ENCODE results near the gene E2F1. TPM values are rescaled to one million over a fixed set of nuclear protein-coding genes. Genes with fewer than 3 reads are reported as not detected.
A peak's percentile ranks its signal among the peaks of the same experiment; 100 is the strongest.

E2F1 gene
- total and polyA plus RNA-seq, 8 donors = 2.3 to 24.9 (median 4.6) TPM

DNA sequence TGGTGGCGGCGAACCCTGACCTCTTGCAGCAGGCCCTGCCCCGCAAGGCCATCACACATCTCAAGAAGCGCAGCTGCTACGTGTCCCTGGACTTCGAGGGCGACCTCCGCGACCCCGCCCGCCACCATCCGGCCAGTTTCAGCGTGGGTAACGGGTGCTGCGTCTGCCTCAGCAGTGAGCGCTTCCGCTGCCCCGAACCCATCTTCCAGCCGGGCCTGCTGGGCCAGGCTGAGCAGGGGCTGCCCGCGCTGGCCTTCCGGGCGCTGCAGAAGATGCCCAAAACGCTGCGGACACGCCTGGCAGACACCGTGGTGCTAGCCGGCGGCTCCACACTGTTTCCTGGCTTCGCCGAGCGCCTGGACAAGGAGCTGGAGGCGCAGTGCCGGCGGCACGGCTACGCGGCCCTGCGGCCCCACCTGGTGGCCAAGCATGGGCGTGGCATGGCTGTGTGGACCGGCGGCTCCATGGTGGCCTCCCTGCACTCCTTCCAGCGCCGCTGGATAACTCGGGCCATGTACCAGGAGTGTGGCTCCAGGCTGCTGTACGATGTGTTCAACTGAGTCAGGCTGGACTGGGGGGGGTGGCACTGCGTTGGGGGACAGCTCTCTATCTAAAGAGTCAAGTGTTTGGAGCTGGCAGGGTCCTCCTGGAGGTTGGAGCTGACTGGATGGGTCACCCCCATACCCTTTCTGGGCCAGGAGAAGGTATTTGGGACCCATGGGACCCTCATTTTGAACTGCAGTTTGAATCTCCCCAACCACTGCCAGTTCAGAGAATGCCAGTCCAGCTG is 18.3 kb downstream of the E2F1 start:
- TF ChIP-seq, protein P1, sequence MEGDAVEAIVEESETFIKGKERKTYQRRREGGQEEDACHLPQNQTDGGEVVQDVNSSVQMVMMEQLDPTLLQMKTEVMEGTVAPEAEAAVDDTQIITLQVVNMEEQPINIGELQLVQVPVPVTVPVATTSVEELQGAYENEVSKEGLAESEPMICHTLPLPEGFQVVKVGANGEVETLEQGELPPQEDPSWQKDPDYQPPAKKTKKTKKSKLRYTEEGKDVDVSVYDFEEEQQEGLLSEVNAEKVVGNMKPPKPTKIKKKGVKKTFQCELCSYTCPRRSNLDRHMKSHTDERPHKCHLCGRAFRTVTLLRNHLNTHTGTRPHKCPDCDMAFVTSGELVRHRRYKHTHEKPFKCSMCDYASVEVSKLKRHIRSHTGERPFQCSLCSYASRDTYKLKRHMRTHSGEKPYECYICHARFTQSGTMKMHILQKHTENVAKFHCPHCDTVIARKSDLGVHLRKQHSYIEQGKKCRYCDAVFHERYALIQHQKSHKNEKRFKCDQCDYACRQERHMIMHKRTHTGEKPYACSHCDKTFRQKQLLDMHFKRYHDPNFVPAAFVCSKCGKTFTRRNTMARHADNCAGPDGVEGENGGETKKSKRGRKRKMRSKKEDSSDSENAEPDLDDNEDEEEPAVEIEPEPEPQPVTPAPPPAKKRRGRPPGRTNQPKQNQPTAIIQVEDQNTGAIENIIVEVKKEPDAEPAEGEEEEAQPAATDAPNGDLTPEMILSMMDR (IDR thresholded peaks at IDR 0.05) = peak in 5 of 7 experiments; percentile 82 to 95 (median 90)
- TF ChIP-seq POLR2A (IDR thresholded peaks at IDR 0.05) (no peak), EP300 (IDR thresholded peaks at IDR 0.05) (no peak), POLR2AphosphoS5 (IDR thresholded peaks at IDR 0.05) (peak in 2 of 3 donors; percentile 7 to 46)
- peaks cover 53 to 92% (median 84%) of the 10 kb centered on the region in 4 donors for H3K4me1 ChIP-seq
- intact Hi-C loops (cut with DNase I; ENCODE audit: low total_unique reads) = no loop called here

GRCh38 chr20:33667245-33667675 is 18.9 kb downstream of the E2F1 start:
- peak in 1 of 3 donors; percentile 29 for TF ChIP-seq POLR2AphosphoS5 (IDR thresholded peaks at IDR 0.05)
- TF ChIP-seq EP300 (IDR thresholded peaks at IDR 0.05) = no peak
- peak overlapping the region; percentile 89 to 96 (median 93) for H3K27ac ChIP-seq
- peak in 1 of 2 donors; percentile 79 for DNase-seq
- peaks cover 47 to 92% (median 84%) of the 10 kb centered on the region in 4 donors for H3K4me1 ChIP-seq
- intact Hi-C loops (cut with DNase I; ENCODE audit: low total_unique reads) = no loop called here
- no peaks in the 10 kb centered on the region for H3K27me3 ChIP-seq
- H3K4me3 ChIP-seq = peak overlapping the region; percentile 63 to 79 (median 64)
- WGBS, 5 donors = 1 to 27% (median 9%) methylated on average over 20 to 55 of the region's 55 CpGs
- H3K36me3 ChIP-seq = peaks cover 0 to 33% (median 23%) of the 10 kb centered on the region in 4 donors
- no peaks in the 10 kb centered on the region for H3K9me3 ChIP-seq

More for the DNA sequence above, 18.3 kb downstream of the E2F1 start:
- Histone ChIP-seq H3K9me3 (no peaks in the 10 kb centered on the region), H3K27ac (peak overlapping the region; percentile 89 to 96 (median 93)), H3K36me3 (peaks cover 0 to 33% (median 23%) of the 10 kb centered on the region in 4 donors), H3K4me3 (peak overlapping the region; percentile 63 to 79 (median 64)), H3K27me3 (no peaks in the 10 kb centered on the region)
- WGBS, 5 donors = 2 to 23% (median 13%) methylated on average over 8 to 47 of the region's 47 CpGs
- peak; percentile 88 to 93 for DNase-seq

DNA sequence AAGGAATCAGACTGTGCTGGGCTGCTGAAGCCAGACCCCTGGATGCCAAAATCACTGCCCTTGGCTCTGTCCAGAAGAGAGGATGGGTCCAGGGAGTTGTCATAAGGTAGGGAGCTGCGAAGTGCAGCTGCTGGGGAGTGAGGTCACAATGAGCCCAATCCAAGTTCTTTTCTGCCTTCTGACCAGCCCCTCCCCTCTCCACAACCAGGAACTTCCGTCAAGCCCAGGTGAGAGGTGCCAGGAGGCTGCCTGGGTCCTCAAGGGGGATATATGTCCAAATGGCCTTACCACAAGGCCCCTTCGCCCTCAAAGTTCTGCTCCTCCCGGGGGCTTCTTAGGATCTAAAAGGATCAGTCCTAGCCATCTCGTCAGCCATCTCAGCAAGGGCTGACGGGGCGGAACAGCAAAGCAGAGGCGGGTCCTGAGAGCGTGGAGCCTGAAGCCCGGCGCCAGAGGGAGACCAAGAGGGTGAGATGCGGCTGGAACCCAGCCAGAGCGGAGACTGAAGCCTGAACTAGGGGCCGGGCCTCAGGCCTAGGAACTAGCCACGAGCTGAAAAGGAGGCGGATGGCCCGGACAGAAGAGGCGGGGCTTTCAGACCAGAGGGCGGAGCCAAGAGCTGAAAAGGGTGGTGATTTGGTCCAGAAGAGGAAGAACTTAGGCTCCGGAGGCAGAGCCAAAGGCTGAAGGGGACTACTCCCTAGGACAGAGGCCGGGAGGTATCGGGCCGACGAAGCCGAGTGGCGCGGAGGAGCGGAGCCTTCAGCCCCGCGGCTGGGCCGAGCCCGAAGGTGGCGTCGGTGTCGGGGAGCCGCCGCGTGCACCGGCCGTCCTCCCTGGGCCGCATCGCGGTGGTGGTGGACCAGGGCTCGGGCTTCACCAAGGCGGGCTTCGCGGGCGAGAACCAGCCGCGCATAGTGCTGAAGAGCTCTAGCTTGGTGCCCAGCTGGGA is 19.6 kb downstream of the E2F1 start, which contains the start of gene ACTL10:
Gene ACTL10 (plus strand): TSS at position 651 of the 952 bp plus-strand sequence. CDS start 555 bp downstream, outside the sequence.
- H3K9me3 ChIP-seq = no peaks in the 10 kb centered on the region
- DNase-seq = peak; percentile 98 to 99
- TF ChIP-seq EP300 (IDR thresholded peaks at IDR 0.05) (no peak), POLR2A (IDR thresholded peaks at IDR 0.05) (peak in 2 of 4 donors; percentile 76 to 82), POLR2AphosphoS5 (IDR thresholded peaks at IDR 0.05) (peak; percentile 63 to 91 (median 87))
- TF ChIP-seq, protein P1 (IDR thresholded peaks at IDR 0.05) = peak in 5 of 7 experiments; percentile 21 to 41 (median 30)
- peaks cover 40 to 87% (median 79%) of the 10 kb centered on the region in 4 donors for H3K4me1 ChIP-seq
- 1 to 12% (median 2%) methylated on average over 31 to 50 of the region's 50 CpGs for WGBS, 5 donors
- peak within 1 kb of the TSS; percentile 63 to 79 (median 64) for H3K4me3 ChIP-seq
- no peaks in the 10 kb centered on the region for H3K27me3 ChIP-seq
- H3K36me3 ChIP-seq = peaks cover 0 to 32% (median 23%) of the 10 kb centered on the region in 4 donors
- H3K27ac ChIP-seq = peak within 1 kb of the TSS; percentile 89 to 96 (median 93)
- intact Hi-C loops (cut with DNase I; ENCODE audit: low total_unique reads) = no loop called here

GRCh38 chr20:33664762-33665144 is 21.4 kb downstream of the E2F1 start:
- peaks cover 9 to 25% (median 19%) of the 10 kb centered on the region in 4 donors for H3K36me3 ChIP-seq
- no peak for DNase-seq
- H3K27me3 ChIP-seq = no peaks in the 10 kb centered on the region
- TF ChIP-seq EP300 (IDR thresholded peaks at IDR 0.05) (no peak), POLR2A (IDR thresholded peaks at IDR 0.05) (no peak)
- peak overlapping the region in 4 of 5 donors; percentile 89 to 96 (median 94) for H3K27ac ChIP-seq
- no peaks in the 10 kb centered on the region for H3K9me3 ChIP-seq
- H3K4me1 ChIP-seq = peaks cover 27 to 69% (median 61%) of the 10 kb centered on the region in 4 donors
- H3K4me3 ChIP-seq = no peak overlapping the region
- intact Hi-C loops (cut with DNase I; ENCODE audit: low total_unique reads) = no loop called here
- WGBS, 5 donors = 98 to 100% (median 100%) methylated on average over 1 to 2 of the region's 2 CpGs

All from stomach (tissue), 9 donors.